ENCODE results near the gene FGR.

The FGR gene

DNA sequence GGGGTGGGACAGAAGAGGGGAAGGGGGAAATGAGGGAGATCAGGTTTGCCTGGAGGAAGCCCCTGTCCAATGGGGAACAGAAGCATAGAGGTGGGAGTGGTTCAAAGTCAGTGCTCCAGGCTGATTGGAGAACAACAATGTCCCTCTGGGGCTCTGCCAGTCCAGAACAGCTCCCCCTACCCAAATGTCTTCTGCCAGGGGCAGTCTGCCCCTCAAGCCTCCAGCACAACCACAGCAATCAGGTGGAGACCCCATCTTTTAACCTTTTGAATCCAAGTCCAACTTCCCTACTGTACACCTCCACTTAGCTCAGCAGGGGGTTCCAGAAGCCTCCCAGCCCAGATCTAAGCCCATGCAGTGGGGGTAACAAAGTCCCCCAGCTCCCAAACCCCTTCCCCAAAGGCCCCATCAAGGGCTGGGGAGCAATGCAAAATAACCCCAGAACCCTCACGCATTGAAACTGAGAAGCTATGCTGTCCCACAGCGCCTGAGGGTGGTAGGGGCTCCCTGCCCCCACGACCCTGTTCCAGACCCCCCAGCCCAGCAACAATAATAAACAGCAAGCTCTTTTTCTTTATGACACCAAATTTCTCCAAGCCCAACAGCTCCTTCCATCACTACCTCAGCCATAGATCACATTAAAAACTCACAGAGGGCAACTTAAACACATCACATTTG lies 34.3 kb downstream of the FGR start:
- no peak for DNase-seq (ENCODE audit: low read depth)

DNA sequence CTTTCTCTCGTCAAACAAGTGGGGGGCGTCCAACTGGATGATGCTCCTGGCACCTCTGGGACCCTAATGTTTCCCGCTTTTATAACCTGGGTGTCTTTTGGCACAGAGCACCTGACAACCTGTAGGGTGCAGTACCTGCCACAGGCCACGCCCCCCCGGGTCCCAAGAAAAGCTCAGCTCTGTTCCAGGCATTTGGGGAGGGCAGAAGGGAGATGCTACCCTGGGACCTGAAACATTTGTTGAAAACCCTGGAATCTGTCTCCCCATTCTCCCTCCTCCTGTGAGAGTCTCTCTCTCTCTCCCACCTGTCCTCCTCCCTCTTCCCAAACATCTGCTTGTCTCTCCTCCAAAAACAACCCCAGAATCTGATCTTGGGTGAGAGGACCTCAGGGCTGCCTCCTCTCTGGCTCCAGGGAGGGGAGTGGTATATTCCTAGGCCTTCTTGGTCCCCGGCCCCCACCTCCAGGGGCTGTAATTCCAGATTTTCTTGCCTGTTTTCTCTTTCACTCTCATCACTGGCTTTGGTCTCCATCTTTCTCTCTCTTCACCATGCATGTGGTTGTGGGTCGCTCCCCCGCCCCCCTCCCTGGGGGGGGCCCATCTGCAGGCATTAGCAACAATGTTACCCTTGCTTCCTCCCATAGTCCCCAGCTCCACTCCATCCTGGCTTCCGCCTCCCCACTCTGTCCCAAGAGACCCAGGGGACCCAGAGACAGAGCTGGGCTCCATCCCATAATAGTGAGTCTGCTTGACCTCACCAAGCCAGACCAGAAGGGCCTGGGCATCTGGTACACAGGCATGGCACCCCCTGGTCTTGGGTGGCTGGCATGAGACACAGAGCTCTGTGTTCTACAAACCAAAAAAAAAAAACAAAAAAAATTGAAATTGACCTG lies 35.1 kb downstream of the FGR start:
- no peak for DNase-seq (ENCODE audit: low read depth)

DNA sequence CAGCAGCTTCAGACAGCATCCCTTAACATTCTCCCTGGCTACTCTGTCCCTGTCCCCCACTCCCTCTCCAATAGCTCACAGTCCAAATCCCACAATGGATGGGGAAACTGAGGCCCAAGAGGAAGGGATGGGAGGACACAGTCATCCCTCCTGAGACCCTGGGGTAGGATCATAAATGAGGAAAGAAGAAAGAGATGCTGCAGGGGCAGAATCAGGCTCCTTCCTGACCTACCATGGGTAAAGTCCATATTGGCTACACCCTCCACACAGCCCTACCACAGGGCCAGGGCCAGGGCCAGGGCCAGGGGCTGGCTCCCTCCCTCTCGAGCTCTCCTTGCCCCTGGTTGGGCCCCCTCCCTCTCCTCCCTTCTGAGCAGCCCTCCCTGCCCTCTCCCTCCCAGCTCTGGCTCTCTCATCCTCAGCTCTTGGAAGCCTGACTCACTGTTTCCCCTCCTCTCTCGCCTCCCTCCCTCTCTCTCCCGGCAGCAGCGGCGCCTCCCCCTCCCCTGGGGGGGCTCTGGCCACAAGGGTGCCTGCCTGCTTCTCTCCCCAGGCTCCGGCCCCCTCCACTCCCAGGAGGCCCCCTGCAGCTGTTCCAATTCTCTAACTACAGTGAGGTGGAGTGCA lies 36.0 kb downstream of the FGR start:
- no peak for DNase-seq (ENCODE audit: low read depth)

DNA sequence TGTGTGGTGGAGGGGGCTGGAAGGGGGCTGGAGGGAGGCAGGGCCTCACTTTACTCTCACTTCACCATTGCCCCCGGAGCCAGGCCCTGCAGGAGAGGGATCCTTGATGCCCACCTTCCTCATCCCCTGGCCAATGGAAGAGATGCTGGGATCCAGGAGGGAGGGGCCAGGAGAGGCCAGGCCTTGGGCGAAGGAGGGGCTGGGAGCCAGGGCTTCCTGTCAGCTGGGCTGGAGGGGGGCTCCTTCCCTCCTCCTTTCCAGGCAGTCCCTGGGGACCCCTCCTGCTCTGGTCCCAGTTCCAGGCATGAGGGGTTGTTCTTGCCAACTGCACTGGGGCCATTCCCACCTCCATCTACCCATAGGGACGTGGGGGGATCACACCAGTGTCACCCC lies 36.7 kb downstream of the FGR start:
- DNase-seq (ENCODE audit: low read depth), result no peak

DNA sequence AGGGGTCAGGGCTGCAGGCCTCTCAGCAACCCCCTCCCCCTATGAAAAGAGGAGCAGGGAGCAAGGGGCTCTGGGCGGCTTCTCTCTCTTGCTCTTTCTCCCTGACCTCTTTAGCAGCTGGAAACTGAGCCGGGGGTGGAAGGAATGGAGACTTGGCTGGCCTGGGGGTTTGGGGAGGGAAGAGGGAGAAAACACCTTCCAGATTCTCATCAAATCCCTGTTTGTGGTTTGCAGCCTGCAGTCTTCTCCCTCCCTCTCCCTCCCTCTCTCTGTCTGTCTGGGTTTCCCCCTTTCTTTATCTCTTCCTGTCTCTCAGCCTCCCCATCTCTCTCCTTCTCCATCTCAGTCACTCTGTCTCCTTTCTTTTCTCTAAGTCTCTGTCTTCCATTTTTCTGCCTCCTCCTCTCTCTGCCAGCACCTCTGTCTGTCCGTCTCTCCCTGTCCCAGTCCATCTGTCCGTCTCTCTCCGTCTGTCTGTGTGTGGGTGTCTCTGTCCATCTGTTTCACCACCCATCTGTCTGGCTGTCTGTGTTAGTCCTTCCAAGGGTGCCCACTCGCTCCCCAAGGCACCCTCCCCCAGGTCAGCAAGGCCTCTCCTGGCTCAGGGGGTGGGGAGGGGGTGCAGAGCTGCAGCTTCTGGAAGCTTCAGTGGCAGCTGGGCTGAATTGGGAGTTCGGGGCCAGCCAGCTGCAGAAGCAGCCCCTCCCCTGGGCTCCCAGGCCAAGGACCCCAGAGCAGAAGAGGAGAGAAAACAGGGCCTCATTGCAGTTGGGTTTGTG lies 37.3 kb downstream of the FGR start:
- no peak for DNase-seq (ENCODE audit: low read depth)

DNA sequence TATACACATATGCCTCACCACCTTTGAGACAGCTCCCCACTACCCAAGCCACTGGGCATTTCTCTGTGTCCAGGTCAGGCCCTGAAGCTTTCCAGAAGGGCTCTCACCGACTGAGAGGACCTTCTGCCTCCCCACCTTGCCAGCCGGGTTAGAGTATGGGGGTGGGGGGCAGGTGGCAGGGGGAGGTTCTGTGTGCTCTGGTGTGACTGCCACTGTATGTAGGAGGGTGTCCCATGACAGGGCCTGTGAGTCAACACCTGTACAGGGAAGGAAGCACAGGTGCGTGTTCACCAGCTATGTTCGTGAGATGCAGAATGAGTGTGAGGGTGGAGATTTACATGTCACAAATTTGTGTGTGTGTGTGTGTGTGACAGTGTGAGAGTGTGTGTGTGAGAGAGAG lies 38.0 kb downstream of the FGR start:
- no peak for DNase-seq (ENCODE audit: low read depth)

DNA sequence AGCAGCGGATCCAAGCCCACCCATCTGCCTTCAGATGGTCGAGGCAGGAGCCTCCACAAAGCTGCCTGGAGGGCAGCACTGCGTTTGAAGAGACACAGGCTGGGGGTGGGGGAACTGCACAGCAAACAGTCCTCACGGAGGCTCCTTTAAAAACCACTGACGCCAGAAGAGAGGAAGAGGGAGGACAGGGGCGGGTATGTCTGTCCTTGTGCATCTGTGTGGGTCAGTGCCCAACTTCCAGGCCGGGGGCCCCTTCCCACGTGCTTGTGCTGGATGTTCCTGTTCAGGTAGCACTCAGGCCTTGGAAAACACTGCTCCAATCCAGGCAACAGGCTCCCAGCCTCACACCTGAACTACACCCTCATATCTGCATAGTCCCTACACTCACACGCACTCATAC lies 38.7 kb downstream of the FGR start:
- no peak for DNase-seq (ENCODE audit: low read depth)

DNA sequence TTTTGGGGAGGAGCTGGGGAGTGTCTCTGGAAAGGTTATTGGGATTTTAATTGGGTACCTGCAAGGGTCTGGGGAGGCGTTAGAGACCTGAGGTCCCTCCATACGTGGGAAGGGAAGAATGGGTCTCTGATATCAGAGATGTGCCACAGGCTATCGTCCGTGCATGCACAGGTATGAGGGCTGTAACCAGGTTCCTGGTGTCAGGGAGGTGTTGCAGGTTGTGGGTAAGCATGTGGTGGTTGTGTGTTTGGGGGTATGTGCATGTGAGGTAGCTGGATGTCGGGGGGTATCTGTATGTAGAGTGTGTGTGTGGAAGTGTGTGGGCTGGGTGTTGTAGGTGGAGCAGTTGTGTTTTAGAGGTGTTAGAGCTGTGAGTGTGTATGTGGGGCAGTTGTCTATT lies 39.4 kb downstream of the FGR start:
- DNase-seq (ENCODE audit: low read depth), result no peak

DNA sequence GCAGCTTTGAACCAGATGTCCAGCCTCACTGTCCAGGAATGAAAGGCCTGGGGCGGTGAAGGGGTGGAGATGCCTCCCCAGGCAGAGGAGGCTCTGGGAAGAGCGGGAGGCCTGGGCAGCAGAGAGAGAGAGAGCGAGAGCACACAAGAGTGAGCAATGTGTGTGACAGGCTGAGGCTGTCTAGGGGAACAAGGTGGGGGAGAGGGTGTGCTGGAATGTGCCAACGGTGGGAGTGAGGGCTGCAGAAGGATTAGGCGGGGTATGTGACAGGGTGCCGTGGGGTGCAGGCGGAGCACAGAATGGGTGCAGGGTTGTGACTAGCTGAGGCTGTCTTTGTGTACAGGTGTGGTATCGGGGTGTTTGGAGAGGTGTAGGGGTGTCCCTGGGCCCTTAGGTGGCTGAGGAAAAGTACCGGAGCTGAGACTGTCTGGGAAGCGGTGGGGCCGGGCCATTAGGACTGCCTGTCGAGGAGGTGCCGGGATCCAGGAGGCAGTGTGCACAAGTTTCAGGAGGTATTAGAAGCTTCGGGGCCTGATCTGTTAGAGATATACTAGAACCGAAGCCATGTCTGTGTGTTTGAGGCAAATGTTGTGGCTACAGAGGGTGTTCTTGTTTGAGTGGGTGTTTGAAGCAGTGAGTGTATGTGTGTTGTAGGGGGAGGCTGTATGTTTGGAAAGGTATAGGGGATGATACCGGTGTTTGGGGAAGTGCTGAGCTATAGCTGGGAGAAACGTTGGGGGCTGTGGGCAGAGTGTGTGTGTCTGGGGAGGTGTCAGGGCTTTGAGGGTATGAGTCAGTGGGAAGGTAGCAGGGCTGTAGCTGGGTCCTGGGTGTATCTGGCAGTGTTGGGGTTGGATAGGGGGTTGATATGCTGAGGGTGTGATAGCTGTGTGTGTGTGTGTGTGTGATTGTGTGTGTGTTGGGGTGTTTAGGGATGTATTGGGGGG lies 40.1 kb downstream of the FGR start:
- DNase-seq (ENCODE audit: low read depth), result no peak

DNA sequence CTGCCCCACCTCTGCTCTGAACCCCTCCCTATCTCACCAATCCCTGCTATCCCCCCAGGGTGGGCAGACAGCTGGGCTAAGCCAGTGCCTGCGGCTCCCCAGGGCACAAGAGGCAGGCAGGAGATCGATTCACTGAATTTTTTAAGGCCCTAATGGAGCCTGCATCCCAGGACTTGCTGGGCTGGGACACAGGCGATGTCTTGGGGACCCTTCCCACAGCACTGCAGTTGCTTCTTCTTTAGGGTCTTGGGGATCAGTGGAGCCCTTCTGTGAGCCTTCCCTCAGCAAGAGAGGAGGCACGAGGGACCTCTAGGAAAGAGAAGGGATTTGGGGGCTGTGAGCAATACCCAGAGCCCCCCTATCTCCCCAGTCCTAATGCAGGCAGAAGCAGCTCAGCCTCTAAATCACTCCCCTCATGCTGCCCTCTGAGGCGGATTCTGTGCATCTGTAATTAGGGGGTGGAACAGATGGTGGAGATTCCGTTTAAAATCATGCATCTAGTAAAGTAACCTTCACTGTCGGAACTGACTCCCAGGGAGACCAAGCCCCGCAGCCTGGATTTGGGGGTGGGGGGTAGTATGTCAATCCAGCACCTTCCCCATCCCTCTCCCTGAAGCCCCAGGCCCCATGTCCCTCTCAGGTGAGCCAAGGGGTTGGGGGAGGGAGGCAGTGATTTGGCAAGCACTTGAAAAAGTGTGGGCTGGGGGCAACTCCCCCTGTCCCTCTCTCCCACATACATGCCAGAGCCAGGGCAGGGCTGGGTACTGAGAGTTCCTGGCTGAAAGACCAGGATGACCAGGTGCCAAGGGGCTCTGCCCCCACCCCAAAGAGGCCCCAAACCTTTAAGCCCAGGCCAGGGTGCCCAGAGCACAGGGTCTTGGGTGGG lies 41.1 kb downstream of the FGR start:
- DNase-seq (ENCODE audit: low read depth), result no peak

DNA sequence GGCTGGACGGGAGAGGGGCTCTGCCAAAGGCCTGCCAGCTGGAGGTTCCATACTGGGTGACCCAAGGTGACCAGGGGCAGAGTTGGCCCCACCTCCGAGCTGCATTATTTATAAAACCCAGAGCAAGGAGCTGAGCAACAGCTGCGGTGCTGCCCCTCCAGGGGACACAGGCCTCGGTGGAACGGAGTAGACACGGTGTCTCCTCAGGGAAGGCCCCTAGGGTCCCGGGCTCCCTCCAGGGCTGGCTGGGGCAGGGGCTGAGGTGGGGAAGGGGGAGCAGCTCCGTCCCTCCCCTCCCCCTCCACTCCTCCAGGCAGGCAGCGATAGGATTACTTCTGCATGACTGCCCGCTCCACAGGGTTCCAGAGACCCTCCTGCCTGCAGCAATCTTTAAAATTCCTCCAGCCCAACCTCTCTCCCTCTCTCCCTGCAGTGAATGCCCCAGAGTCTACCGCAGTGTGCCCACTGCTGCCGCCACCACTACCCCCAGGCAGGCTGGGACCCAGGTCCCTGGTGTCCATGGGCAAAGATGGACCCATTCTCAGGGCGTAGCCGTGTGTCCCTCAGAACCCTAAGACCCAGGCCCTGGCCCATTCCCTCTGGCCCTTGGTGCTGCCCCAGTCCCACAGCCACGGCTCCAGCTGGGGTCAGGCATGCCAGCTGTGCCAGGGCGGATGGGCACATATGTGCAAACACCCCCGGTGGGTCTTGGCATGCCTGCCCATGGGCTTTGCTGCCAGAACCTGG lies 41.9 kb downstream of the FGR start:
- DNase-seq (ENCODE audit: low read depth), result no peak

DNA sequence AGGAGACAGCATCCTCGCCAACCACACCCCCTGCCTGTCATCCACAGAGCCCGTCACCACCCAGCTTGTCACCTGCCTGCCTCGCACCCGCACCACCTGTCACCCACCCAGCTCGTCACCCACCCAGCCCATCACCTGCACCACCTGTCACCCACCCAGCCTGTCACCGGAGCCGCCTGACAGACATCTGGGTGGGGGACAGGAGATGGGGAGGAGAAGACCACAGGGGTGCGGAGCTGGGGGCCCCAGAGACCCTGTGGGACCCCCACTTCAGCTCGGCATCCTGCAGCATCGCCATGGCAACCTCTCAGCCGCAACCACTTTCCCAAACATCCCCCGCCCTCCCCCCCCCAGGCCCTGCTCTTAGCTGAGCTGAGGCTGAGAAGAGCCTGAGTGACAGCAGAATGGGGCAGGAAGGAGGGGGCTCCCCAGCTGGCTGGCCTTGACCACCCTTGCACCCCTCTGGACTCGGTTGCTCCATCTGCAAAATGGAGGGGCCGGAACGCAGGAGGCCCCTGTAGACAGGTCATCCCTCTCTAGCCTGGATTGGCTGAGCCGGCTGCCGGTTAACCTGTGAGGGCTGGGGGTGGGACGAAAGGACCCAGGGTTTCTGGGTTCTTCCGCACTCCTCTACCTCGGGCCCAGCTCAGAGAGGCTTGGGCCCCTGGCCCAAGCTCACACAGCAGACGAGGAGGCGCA lies 42.6 kb downstream of the FGR start:
- no peak for DNase-seq (ENCODE audit: low read depth)

DNA sequence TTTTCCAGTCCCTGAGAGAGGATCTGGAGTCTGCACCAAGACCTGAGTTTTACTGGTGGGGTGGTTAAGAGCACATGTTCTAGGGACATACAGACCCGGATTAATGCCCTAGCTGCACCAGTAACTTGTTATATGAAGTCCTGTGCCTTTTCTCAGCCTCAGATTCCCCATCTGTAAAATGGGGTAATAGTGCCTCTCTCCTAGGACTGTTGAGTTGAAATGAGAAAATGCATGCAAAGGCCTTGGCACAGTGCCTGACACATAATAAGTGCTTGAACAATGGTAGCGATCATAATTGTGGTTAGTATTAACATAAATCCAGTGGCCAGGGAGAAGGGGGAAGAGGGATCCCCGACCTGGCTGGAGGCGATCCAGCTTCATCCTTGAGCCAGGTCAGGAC lies 43.4 kb downstream of the FGR start:
- no peak for DNase-seq (ENCODE audit: low read depth)

DNA sequence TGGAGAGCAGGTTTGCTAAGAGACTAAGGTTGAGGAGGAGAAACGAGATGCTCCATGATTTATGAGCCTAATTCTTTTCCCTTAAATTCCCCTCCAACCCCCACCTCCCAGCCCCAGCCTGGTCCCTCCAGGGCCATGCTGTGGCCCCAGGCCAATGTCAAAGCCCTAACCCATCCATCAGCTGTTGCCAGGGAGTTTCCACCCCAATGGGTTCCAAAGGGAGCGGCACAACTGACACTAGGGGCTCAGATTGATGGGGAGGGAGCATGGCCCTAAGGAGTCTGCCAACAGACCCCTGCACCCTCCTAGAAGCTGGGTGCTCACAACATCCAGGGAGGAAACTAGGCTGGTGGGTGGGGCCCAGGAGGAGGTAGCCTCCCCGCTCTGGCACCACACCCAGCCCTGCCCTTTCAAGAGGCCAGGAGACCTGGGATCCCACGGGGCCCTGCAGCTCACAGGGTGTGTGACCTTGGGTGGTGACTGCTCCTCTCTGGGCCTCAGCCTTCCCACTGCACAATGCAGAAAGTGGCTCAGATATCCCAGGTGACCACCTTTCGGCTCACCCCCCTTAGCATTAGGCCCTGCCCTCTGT lies 44.0 kb downstream of the FGR start:
- no peak for DNase-seq (ENCODE audit: low read depth)

DNA sequence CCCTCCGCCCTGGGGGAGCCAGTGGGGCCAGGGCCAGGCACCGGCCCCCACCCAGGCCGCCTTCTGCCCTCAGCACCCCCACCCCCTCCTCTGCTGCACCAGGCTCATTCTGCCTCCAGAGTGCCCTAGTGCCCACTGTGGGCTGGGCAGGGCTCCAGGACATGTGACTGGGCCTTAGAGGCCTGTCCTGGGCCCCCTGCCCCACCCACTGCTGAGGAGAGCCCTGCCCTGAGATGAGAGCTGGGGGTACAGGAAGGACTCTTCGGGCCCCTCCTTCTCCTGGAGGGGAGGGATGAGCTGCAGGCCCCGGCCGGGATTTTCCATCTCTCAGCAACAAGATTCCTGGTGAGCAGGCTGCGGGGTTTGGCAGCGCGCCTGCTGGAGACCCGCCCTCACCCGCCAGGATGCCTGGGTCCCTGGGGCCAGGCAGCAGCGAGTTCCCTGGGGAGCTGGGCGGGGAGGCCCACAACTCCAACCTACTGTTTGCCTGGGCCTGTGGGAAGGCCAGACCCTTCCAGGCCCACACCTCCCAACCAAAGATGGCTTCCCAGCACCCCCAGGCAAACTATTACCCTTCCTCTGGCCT lies 45.1 kb downstream of the FGR start:
- no peak for DNase-seq (ENCODE audit: low read depth)

DNA sequence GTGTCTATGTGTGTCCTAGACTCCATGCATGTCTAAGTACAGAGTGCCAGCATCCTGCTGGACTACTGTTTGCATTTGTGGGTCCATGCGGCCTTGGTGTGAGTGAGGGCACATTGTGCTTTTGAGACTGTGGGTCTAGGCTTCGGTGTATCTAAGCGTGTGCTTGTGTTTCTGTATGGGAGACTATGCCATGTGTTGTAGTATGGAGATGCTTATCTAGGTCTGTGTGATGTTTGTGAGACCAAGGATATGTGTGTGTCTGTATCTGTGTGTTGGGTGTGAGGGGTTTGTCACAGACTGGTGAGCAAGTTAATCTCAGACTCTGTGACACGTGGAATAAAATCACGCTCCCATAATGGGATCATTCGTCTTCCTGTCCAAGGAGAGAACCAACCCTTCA lies 45.5 kb downstream of the FGR start:
- no peak for DNase-seq (ENCODE audit: low read depth)

DNA sequence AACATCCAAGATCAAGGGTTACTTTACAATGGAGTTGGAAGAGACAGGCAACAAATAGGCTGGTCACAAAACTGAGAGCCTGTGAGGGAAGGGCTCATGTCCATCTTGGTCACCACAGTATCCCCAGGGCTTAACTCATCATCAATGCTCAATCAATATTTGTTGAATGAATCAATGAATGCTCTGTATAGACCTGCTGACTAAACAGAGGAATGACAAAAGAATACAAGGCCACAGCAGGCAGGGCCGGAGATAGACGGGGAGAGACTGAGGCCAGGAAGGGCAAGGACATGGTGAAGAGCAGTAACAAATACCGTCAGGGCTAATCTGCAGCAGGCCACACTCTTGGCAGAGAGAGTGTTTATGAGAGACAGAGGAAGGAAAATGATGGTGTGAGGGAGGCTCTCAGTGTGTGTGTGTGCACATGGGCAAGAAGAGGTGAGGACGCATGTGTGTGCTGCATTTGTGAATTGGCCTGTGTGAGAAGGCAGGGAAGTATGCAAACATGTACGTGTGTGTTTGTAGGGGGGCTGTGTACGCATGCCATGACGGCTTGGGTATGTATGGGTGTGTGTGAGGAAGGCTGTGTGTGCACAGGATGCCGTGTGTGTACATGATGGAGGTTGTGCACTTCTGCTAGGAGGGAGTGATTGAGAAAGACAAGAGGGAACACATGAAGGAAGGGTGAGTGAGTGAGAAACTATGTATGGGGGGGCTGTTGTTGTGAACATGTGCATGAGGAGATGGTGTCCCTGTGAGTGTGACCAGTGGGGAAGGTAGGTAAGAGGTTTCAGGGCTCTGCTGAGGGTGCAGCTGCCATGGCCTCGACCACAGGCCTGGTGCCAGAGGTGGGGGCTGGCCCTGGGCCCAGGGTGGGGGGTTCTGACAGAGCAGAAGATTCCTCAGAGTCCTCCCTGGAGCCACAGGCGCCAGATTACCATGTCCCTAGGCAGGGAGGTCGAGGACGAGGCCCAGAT lies 46.4 kb downstream of the FGR start:
- DNase-seq (ENCODE audit: low read depth), result no peak
